ENCODE data around the gene NXT1. TPM values are rescaled to one million over a fixed set of nuclear protein-coding genes. Genes with fewer than 3 reads are reported as not detected.

The NXT1 gene
- total RNA-seq, 4 donors from 2014 or later = 18.3 to 64.5 (median 43.9) TPM

DNA sequence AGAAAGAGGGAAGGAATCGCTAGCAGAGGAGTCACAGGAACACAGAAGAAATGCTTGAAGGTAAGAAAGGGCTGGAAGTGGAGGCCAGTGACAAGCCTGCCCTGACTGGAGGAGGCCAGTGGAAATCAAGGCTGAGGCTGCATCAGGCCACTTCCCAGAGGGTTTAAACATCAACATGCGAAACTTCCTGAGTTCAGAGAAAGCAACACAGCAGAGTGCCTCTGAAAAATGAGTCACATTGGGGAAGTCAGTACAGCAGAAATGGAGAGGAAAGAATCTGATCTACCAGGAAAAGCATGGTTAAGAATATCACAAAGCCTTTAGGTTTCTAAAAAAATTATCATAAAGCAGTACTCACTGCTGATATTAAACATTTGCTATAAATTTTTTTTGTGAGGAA, 47.4 kb downstream of the NXT1 start:
- no peaks in the 10 kb centered on the region for H3K4me1 ChIP-seq
- WGBS = 78% methylated on average over 2 of the region's 2 CpGs
- TF ChIP-seq POLR2A (IDR thresholded peaks at IDR 0.05) (no peak), POLR2AphosphoS5 (IDR thresholded peaks at IDR 0.05) (no peak), EP300 (IDR thresholded peaks at IDR 0.05) (no peak)
- TF ChIP-seq, protein P1, sequence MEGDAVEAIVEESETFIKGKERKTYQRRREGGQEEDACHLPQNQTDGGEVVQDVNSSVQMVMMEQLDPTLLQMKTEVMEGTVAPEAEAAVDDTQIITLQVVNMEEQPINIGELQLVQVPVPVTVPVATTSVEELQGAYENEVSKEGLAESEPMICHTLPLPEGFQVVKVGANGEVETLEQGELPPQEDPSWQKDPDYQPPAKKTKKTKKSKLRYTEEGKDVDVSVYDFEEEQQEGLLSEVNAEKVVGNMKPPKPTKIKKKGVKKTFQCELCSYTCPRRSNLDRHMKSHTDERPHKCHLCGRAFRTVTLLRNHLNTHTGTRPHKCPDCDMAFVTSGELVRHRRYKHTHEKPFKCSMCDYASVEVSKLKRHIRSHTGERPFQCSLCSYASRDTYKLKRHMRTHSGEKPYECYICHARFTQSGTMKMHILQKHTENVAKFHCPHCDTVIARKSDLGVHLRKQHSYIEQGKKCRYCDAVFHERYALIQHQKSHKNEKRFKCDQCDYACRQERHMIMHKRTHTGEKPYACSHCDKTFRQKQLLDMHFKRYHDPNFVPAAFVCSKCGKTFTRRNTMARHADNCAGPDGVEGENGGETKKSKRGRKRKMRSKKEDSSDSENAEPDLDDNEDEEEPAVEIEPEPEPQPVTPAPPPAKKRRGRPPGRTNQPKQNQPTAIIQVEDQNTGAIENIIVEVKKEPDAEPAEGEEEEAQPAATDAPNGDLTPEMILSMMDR (IDR thresholded peaks at IDR 0.05) = no peak
- H3K27ac ChIP-seq = no peak overlapping the region
- no peak for DNase-seq (ENCODE audit: low spot score in 2 of 2)
- peaks cover 25% of the 10 kb centered on the region for H3K36me3 ChIP-seq
- no peak overlapping the region for H3K4me3 ChIP-seq
- H3K9me3 ChIP-seq = no peaks in the 10 kb centered on the region
- no peaks in the 10 kb centered on the region for H3K27me3 ChIP-seq

DNA sequence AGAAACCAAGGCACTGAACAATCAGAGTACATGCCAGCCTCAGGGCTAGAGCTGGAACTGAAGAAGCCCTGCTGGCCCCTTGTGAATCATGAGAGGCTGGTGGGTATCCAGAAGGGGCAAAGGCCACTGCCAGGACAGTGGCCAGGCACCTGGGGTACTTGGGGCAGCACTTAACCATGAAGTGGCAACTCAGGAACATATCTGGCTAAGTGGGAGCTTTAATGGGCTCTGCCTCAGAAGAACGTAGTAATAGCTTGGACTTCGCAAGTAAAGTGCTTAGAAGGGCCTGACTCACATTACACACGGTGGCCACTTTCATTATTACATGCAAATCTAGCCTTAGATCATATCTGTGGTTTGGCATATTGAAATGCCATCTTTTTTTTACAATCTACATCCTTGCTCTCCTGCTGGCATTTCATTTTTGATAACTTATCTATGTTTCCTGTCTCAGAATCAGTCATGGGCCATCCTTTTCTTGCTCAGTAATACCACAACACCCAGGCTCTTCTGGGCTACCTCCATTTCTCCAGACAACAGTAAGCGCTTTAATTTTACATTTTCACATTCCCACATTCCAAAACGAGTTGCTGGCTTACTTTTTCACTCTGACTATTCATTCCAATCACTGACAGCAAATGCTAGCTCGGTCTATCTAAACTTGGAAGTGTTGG, 49.1 kb downstream of the NXT1 start:
- H3K27me3 ChIP-seq = no peaks in the 10 kb centered on the region
- no peak for TF ChIP-seq POLR2AphosphoS5 (IDR thresholded peaks at IDR 0.05)
- TF ChIP-seq EP300 (IDR thresholded peaks at IDR 0.05) = no peak
- no peak for TF ChIP-seq POLR2A (IDR thresholded peaks at IDR 0.05)
- TF ChIP-seq, protein P1 (IDR thresholded peaks at IDR 0.05) = no peak
- WGBS = 54% methylated on average over 6 of the region's 6 CpGs
- H3K27ac ChIP-seq = no peak overlapping the region
- H3K4me3 ChIP-seq = no peak overlapping the region
- no peak for DNase-seq (ENCODE audit: low spot score in 2 of 2)
- H3K36me3 ChIP-seq = peaks cover 7% of the 10 kb centered on the region
- no peaks in the 10 kb centered on the region for H3K9me3 ChIP-seq
- peaks cover 14% of the 10 kb centered on the region for H3K4me1 ChIP-seq

DNA sequence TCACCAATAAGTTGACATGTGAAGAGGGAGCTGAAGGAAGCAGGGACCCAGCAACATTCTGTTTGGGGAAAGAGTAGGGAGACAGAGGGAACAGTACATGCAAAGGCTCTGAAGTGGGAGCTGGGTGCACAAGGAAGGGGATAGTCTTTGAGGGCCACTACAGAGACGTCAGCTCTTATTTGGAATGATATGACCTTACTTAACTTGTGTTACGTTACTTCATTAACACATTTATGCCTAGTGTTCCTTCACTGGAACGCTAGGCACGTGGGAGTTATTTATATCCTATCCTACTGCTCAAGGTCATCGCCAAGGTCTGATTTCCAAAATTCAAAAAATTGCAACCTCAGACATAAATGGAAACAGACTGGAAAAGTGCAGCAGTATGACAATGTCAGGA, 50.5 kb downstream of the NXT1 start:
- no peaks in the 10 kb centered on the region for H3K9me3 ChIP-seq
- 96% methylated on average over 5 of the region's 5 CpGs for WGBS

DNA sequence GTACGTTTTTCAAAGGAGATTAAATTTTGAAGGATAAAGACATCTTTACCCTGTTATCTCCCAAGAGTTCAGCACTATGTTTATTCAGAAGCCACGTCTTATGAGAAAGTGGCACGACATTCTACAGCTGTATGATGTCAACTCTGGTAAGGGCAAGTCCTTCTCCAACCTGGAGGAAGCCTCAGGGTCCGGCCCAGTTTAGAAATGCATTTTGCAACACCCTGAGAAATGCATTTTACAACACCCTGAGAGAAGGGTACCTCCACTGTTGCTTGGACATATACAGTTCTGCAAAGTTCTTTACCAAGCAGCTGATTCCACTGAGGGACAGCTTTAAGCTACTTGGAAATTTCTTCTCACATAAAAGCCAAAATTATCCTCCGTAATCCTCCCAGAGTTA, 53.2 kb downstream of the NXT1 start:
- peaks cover 4% of the 10 kb centered on the region for H3K36me3 ChIP-seq
- H3K9me3 ChIP-seq = no peaks in the 10 kb centered on the region
- TF ChIP-seq, protein P1 (IDR thresholded peaks at IDR 0.05) = no peak
- no peak for TF ChIP-seq POLR2A (IDR thresholded peaks at IDR 0.05)
- no peak for TF ChIP-seq POLR2AphosphoS5 (IDR thresholded peaks at IDR 0.05)
- no peak for TF ChIP-seq EP300 (IDR thresholded peaks at IDR 0.05)
- H3K27ac ChIP-seq = no peak overlapping the region
- H3K4me3 ChIP-seq = no peak overlapping the region
- peaks cover 16% of the 10 kb centered on the region for H3K4me1 ChIP-seq
- WGBS = 50% methylated on average over 5 of the region's 5 CpGs
- no peak for DNase-seq (ENCODE audit: low spot score in 2 of 2)
- no peaks in the 10 kb centered on the region for H3K27me3 ChIP-seq

More for the DNA sequence above, 50.5 kb downstream of the NXT1 start:
- DNase-seq (ENCODE audit: low spot score in 2 of 2) = no peak
- TF ChIP-seq EP300 (IDR thresholded peaks at IDR 0.05) = no peak
- TF ChIP-seq, protein P1 (IDR thresholded peaks at IDR 0.05) = no peak
- TF ChIP-seq POLR2AphosphoS5 (IDR thresholded peaks at IDR 0.05) = no peak
- TF ChIP-seq POLR2A (IDR thresholded peaks at IDR 0.05) = no peak
- Histone ChIP-seq H3K4me1 (peaks cover 16% of the 10 kb centered on the region), H3K36me3 (peaks cover 4% of the 10 kb centered on the region), H3K4me3 (no peak overlapping the region), H3K27ac (no peak overlapping the region), H3K27me3 (no peaks in the 10 kb centered on the region)

DNA sequence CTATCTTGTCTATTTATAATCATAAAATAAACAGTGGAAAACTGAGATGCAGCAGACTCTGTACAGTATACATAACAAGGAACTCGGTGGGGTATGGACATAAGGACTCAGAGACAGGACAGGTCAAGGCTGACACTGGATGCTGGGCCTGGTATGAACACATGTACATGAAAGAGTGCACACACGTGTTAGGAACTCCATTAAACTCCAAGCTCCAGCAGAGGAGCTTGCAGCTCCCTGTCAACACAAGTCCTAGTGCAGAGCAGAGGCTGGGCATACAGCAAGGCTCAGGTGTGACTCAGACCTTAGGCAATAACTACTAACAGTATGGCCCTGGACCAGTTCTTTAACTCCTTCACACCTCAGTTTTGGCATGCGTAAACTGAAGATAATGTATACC, 53.6 kb downstream of the NXT1 start:
- TF ChIP-seq, protein P1 (IDR thresholded peaks at IDR 0.05) = no peak
- TF ChIP-seq EP300 (IDR thresholded peaks at IDR 0.05) (no peak), POLR2AphosphoS5 (IDR thresholded peaks at IDR 0.05) (no peak), POLR2A (IDR thresholded peaks at IDR 0.05) (no peak)
- no peak overlapping the region for H3K4me3 ChIP-seq
- peaks cover 4% of the 10 kb centered on the region for H3K36me3 ChIP-seq
- no peak for DNase-seq (ENCODE audit: low spot score in 2 of 2)
- peaks cover 16% of the 10 kb centered on the region for H3K4me1 ChIP-seq
- H3K27ac ChIP-seq = no peak overlapping the region
- 60% methylated on average over 3 of the region's 3 CpGs for WGBS
- no peaks in the 10 kb centered on the region for H3K9me3 ChIP-seq
- H3K27me3 ChIP-seq = no peaks in the 10 kb centered on the region

Other genes with a start within 250 kb of the NXT1 start
- 10 to 100 TPM; 11.1 to 19.1 (median 15.2) TPM for gene GZF1, start 11.4 kb downstream of the NXT1 start, total RNA-seq
- gene NAPB, start 70.7 kb downstream of the NXT1 start, total RNA-seq = 10 to 100 TPM in 1 of 4 donors, 1 to 10 TPM in 3; 6.6 to 21.6 (median 8.9) TPM
- gene CSTL1, start 88.9 kb downstream of the NXT1 start, total RNA-seq = not detected
- not detected for gene CST11, start 102.1 kb downstream of the NXT1 start, total RNA-seq
- not detected for gene CST8, start 140.3 kb downstream of the NXT1 start, total RNA-seq
- gene CST9L, start 217.7 kb downstream of the NXT1 start, total RNA-seq = not detected